Breast epithelium (tissue), 3 donors: ENCODE results near the gene MAF.

Experiments used
- POLR2AphosphoS5 ChIP-seq, 3 donors: sonication (generic); formaldehyde crosslinking; IDR thresholded peaks; one replicate each; pipeline ENCODE4 v1.6.1; 2017; ENCODE audit warnings: antibody characterized with exemption in 3 of 3
- TF ChIP-seq, protein P1 (sequence below), 3 donors: fragments of 450-650 bp; IDR thresholded peaks; one replicate each; pipeline ENCODE4 v1.5.1; 2016 to 2017; ENCODE audit warnings: antibody characterized with exemption in 3 of 3, mild to moderate bottlenecking in 3 of 3, moderate library complexity in 3 of 3

DNA sequence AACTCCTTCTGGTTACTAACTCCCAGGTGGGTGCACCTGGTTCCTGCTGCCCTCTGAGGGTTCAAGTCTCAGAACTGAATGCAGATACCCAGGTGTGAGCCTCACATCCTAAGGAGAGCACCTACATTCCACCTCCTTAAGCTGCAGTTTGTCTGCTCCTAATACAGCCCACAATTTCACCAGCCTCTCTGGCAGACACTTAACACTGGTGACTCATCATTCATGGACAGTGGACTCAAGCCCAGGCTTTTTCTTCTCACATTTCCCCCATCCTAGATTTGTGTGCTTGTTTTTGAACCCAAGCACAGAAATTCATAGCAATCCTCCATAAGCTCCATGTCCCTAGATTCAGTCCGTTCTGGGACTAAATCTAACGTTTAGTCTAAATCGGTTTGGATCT is 7.0 kb upstream of the MAF start:
- TF ChIP-seq, protein P1, sequence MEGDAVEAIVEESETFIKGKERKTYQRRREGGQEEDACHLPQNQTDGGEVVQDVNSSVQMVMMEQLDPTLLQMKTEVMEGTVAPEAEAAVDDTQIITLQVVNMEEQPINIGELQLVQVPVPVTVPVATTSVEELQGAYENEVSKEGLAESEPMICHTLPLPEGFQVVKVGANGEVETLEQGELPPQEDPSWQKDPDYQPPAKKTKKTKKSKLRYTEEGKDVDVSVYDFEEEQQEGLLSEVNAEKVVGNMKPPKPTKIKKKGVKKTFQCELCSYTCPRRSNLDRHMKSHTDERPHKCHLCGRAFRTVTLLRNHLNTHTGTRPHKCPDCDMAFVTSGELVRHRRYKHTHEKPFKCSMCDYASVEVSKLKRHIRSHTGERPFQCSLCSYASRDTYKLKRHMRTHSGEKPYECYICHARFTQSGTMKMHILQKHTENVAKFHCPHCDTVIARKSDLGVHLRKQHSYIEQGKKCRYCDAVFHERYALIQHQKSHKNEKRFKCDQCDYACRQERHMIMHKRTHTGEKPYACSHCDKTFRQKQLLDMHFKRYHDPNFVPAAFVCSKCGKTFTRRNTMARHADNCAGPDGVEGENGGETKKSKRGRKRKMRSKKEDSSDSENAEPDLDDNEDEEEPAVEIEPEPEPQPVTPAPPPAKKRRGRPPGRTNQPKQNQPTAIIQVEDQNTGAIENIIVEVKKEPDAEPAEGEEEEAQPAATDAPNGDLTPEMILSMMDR (IDR thresholded peaks at IDR 0.05), result no peak
- no peak for TF ChIP-seq POLR2AphosphoS5 (IDR thresholded peaks at IDR 0.05)
